Measurements from ENCODE around the gene TMEM238.

TMEM238 gene

GRCh38 chr19:55382013-55382412 lies 2.1 kb downstream of the TMEM238 start:
- in situ Hi-C loops (cut with MboI; ENCODE audit: low sequenced_read_pairs), result no loop called here

- in situ Hi-C loops (cut with MboI; ENCODE audit: low sequenced_read_pairs), result no loop called here
Observed at GRCh38 chr19:55379174-55379573, 4.9 kb downstream of the TMEM238 start.

- in situ Hi-C loops (cut with MboI; ENCODE audit: low sequenced_read_pairs), result no loop called here
Observed at GRCh38 chr19:55377356-55378131, 6.5 kb downstream of the TMEM238 start.

GRCh38 chr19:55376241-55376933 lies 7.7 kb downstream of the TMEM238 start, which contains the start of gene TMEM190:
Gene TMEM190 (plus strand): TSS chr19:55376826. CDS start chr19:55376854, 28 bp downstream.
- in situ Hi-C loops (cut with MboI; ENCODE audit: low sequenced_read_pairs), result no loop called here

GRCh38 chr19:55373993-55374757 lies 9.9 kb downstream of the TMEM238 start:
- in situ Hi-C loops (cut with MboI; ENCODE audit: low sequenced_read_pairs), result no loop called here

GRCh38 chr19:55373306-55373992 lies 10.6 kb downstream of the TMEM238 start:
- in situ Hi-C loops (cut with MboI; ENCODE audit: low sequenced_read_pairs), result no loop called here

GRCh38 chr19:55372316-55373081 lies 11.6 kb downstream of the TMEM238 start:
- in situ Hi-C loops (cut with MboI; ENCODE audit: low sequenced_read_pairs), result no loop called here

- in situ Hi-C loops (cut with MboI; ENCODE audit: low sequenced_read_pairs), result no loop called here
Observed at GRCh38 chr19:55370305-55370988, 13.6 kb downstream of the TMEM238 start, which contains the start of gene IL11. Gene IL11 (minus strand): TSS chr19:55370463. CDS start chr19:55370310, 153 bp downstream.

- in situ Hi-C loops (cut with MboI; ENCODE audit: low sequenced_read_pairs), result no loop called here
Observed at GRCh38 chr19:55369653-55370304, 14.3 kb downstream of the TMEM238 start.

GRCh38 chr19:55368701-55369563 lies 15.2 kb downstream of the TMEM238 start:
- in situ Hi-C loops (cut with MboI; ENCODE audit: low sequenced_read_pairs), result no loop called here

- in situ Hi-C loops (cut with MboI; ENCODE audit: low sequenced_read_pairs), result no loop called here
Observed at GRCh38 chr19:55368106-55368505, 16.0 kb downstream of the TMEM238 start.

GRCh38 chr19:55366790-55367189 lies 17.3 kb downstream of the TMEM238 start:
- in situ Hi-C loops (cut with MboI; ENCODE audit: low sequenced_read_pairs), result no loop called here

GRCh38 chr19:55365964-55366363 lies 18.1 kb downstream of the TMEM238 start:
- in situ Hi-C loops (cut with MboI; ENCODE audit: low sequenced_read_pairs), result no loop called here

- in situ Hi-C loops (cut with MboI; ENCODE audit: low sequenced_read_pairs), result no loop called here
Observed at GRCh38 chr19:55365245-55365644, 18.8 kb downstream of the TMEM238 start.

GRCh38 chr19:55362990-55363716 lies 20.9 kb downstream of the TMEM238 start, which contains the start of gene GARIN5B:
Gene GARIN5B (minus strand): TSS chr19:55363260. CDS start chr19:55363066, 194 bp downstream.
- in situ Hi-C loops (cut with MboI; ENCODE audit: low sequenced_read_pairs), result no loop called here

GRCh38 chr19:55362174-55362989 lies 21.7 kb downstream of the TMEM238 start:
- in situ Hi-C loops (cut with MboI; ENCODE audit: low sequenced_read_pairs), result no loop called here
